NCI-H526 treated with DMSO at 0.1 percent for 48 hours (cell line): Measurements from ENCODE around the gene IDS.
"Not testable (repeated sequence)": the region's sequence is repeated elsewhere in the genome, so short reads cannot be mapped to it uniquely, and the experiment has no call there.

ENCODE experiments used
- DNase-seq: peaks from one replicate; lab custom pipeline; 2025; lab: John Stamatoyannopoulos, UW

The IDS gene

GRCh38 chrX:149527705-149528104, 22.6 kb upstream of the IDS start:
- DNase-seq, result peak; percentile 4

- not testable (repeated sequence) for DNase-seq
Observed at GRCh38 chrX:149526318-149527033, 21.4 kb upstream of the IDS start.

GRCh38 chrX:149525903-149526302, 20.8 kb upstream of the IDS start:
- not testable (repeated sequence) for DNase-seq

- DNase-seq, result not testable (repeated sequence)
Observed at GRCh38 chrX:149525389-149525788, 20.3 kb upstream of the IDS start.

- no peak for DNase-seq
Observed at GRCh38 chrX:149522916-149523315, 17.8 kb upstream of the IDS start.

- DNase-seq, result peak; percentile 0
Observed at GRCh38 chrX:149521438-149521837, 16.3 kb upstream of the IDS start.

DNA sequence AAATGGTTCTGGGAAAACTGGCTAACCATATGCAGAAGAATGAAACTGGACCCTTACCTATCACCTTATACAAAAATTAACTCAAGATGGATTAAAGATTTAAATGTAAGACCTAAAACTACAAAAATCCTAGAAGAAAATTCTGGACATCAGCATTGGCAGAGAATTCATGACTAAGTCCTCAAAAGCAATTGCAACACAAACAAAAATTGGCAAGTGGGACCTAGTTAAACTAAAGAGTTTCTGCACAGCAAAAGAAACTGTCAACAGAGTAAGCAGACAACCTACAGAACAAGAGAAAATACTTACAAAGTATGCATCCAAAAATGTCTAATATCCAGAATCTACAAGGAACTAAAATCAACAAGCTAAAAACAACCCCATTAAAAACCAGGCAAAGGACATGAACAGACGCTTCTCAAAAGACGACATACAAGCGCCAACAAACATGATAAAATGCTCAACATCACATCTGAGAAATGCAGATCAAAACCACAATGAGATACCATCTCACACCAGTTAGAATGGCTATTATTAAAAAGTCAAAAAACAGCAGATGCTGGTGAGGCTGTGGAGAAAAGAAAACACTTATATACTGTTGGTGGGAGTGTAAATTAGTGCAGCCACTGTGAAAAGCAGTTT, 15.7 kb upstream of the IDS start:
- DNase-seq, result not testable (repeated sequence)

DNA sequence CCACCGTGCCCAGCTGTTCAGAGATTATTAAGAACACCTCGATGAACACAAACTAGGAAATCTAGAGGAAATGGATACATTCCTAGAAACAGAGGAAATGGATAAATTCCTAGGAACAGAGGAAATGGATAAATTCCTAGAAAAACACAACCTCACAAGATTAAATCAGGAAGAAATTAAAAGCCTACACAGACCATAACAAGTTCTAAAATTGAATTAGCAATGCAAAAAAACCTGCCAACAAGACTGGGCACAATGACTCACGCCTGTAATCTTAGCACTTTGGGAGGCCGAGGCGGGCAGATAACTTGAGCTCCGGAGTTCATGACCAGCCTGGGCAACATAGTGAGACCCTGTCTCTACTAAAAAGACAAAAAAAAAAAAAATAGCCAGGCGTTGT, 13.1 kb upstream of the IDS start:
- DNase-seq, result no peak

GRCh38 chrX:149517308-149517707, 12.2 kb upstream of the IDS start:
- no peak for DNase-seq

GRCh38 chrX:149516604-149517003, 11.5 kb upstream of the IDS start:
- DNase-seq, result no peak

GRCh38 chrX:149515954-149516602, 11.0 kb upstream of the IDS start:
- DNase-seq, result no peak

DNA sequence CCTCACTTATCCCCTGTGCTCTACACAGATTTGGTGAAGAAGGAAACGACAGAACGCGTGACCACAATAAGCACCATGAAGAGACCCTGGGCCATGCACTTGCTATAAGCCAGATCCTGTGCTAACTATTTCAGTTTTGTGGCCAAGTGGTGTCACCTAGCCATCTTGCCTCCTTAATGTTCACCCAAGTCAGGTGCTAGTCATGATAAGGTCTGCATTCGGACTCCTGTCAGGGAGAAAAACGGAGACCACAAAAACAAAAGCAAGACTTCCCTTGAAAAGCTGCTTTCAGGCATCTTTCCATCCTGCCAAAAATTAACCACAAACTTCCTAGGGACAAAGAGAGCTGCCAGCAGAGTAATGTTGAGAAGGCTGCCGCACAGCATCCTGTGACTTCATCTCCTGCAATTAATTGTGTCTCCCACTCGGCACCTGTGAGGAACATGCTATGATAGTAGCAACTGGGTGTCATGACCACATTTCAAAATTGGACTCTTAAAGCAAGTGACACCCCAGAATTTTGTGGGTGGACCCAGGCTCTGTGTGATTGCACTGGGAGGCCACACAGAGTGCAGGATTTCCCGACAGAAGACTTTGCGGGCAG, 8.8 kb upstream of the IDS start:
- DNase-seq, result no peak

DNA sequence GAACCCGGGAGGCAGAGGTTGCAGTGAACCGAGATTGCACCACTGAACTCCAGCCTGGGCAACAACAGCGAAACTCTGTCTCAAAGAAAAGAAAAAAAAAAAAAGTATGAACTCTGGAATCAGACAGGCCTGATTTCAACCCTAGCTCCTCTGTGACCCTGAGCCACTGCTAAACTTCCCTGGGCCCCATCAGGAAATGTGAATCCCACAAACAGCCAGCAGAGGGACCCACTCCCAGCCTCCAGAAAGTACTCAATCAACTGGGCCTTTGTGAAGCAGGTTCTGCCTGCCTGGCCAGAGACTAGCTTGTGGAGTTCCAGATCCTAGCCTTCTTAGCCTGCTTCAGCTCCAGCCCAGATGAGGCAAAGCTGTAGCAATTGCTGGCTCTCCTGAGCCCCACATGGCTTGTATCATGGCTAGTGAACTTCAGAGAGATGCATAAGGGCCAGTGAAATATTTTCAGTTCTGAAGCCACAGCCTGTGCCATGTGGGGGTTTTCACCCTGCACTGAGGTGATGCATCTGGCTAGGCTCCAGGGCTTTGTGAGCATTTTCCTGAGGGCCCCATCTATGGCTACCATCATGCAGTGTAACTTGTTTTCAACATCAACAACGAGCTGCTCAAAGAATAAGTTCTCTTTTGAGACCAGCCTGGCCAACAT, 7.2 kb upstream of the IDS start:
- DNase-seq, result peak; percentile 9

- no peak for DNase-seq
Observed at GRCh38 chrX:149511081-149511480, 6.0 kb upstream of the IDS start.

GRCh38 chrX:149510386-149510785, 5.3 kb upstream of the IDS start:
- no peak for DNase-seq

DNA sequence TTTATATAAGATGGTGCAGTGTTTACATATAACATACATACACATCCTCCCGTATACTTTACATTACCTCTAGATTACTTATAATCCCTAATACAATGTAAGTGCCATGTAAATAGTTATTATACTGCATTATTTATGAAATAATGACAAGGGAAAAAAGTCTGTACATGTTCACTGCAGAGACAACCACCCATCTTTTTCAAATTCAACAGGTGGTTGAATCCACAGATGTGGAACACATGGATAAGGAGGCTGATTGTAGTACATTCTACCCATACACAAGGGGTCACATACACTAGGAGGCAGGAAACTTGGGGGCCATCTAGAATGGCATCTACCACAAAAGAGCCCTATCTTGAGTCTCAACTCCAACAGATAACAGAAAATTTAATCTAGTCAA, 3.4 kb upstream of the IDS start:
- no peak for DNase-seq

GRCh38 chrX:149506349-149506748, 1.2 kb upstream of the IDS start:
- DNase-seq, result no peak

DNA sequence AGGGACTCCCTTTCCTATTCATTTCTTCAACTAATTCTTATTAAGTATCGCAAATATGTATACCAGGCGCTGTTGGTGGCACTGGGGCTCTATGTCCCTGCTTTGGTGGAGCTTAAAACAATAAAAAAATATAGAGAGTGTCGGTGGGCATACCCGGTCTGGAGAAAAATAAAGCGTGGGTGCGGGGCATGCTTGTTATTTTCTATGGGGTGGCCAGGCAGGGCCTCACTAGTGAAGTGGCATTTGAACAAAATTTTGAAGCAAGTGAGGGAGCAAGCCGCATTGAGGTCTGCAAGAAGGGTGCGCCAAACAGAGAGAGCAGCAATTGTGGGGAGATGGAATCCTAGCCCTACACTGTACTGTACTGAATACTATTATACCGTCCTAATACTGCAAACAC, 565 bp upstream of the IDS start:
- no peak for DNase-seq

- no peak for DNase-seq
Observed at GRCh38 chrX:149504226-149504914, 736 bp downstream of the IDS start.

DNA sequence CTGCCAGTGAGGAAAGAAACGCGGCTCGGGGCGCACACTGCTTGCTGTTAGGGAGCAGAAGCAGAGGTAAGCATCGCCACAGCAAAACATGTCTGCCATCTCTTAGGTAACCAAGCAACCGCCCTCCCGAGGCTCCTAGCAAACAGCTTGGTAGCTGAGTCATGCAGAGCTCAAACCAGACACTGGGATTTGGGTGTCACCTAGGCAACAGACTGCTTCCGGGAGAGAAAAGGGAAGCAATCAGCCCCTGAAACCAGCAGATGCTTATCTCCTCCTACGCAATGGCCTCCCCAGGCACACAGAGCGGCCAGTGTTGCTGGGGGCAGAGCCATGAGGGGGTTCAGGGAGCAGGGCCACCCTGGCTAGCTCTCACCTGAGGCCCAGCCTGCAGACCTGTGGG, 1.7 kb downstream of the IDS start:
- not testable (repeated sequence) for DNase-seq

DNA sequence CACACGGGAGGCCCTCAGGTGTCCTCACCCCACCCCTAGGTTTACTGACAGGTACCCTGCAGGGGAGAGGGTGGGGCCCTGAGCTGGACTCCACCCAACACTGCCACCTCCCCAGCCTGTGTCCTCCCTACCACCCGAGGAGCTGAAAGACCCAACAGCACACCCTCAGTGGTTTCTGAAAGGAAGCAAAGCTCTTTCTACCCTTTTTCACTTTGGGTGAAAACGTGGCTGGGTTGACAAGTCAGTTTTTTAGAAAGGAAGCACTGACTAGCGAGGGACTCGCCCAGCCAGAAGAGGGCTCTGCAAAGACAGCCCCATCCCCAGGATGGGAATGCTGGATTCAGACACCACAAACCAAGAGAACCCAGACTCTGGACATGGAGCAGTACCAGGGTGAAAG, 2.2 kb downstream of the IDS start:
- DNase-seq, result not testable (repeated sequence)

GRCh38 chrX:149499766-149500165, 5.3 kb downstream of the IDS start:
- DNase-seq, result no peak
